Renal cortical epithelial cell (primary cell): ENCODE measurements around the gene POLK. TPM values are rescaled to one million over a fixed set of nuclear protein-coding genes. Genes with fewer than 3 reads are reported as not detected.

Source experiments
- total RNA-seq: library from RNA; depleted of rRNA; stranded (reverse); fragments of >200 nt; gene quantifications from 2 replicates; pipeline ENCODE4 v1.2.3, GENCODE V29; 2014

Gene POLK
- total RNA-seq, 1 donor from 2014 or later: 63.4 TPM

Other genes with a start within 250 kb of the POLK start
- 166 and 272 TPM in 2 replicates for gene HMGCR, start 174.7 kb upstream of the POLK start, total RNA-seq
- 26.0 and 77.0 TPM in 2 replicates for gene CERT1, start 262 bp upstream of the POLK start, total RNA-seq
- 2.8 and 3.3 TPM in 2 replicates for gene ANKDD1B, start 99.6 kb downstream of the POLK start, total RNA-seq
- gene POC5, start 205.5 kb downstream of the POLK start, total RNA-seq: 15.8 and 18.5 TPM in 2 replicates